Measurements from ENCODE around the gene LRRC38.

DNA sequence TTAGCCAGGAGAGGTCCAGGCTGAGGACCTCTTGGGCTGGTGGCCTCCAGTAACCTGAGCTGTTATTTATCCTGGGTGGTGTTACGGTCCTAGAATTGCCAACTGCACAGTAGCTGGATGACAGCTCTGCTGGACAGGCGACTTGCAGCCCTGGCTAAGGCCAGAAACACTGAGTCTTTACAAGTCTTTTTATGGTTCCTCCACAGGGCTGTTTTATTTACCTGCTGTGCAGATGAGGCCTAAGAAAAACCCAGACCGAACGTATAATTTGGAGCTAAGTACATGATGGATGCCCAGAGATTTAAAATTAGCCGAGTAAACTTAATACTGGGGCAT is 30.4 kb upstream of the LRRC38 start:
- TF ChIP-seq, protein P1, sequence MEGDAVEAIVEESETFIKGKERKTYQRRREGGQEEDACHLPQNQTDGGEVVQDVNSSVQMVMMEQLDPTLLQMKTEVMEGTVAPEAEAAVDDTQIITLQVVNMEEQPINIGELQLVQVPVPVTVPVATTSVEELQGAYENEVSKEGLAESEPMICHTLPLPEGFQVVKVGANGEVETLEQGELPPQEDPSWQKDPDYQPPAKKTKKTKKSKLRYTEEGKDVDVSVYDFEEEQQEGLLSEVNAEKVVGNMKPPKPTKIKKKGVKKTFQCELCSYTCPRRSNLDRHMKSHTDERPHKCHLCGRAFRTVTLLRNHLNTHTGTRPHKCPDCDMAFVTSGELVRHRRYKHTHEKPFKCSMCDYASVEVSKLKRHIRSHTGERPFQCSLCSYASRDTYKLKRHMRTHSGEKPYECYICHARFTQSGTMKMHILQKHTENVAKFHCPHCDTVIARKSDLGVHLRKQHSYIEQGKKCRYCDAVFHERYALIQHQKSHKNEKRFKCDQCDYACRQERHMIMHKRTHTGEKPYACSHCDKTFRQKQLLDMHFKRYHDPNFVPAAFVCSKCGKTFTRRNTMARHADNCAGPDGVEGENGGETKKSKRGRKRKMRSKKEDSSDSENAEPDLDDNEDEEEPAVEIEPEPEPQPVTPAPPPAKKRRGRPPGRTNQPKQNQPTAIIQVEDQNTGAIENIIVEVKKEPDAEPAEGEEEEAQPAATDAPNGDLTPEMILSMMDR (conservative IDR thresholded peaks at IDR 0.05 in 1 of 2, IDR thresholded peaks at IDR 0.05 in 1 of 2; ENCODE audit: low read depth in 1 of 2, low read length in 2 of 2): no peak
- TF ChIP-seq EZH2 (IDR thresholded peaks at IDR 0.05; ENCODE audit: low read length, missing control alignments): no peak
